Measurements from ENCODE around the gene COL23A1. TPM values are rescaled to one million over a fixed set of nuclear protein-coding genes. Genes with fewer than 3 reads are reported as not detected.

Gene COL23A1
- total and polyA plus RNA-seq, 2 experiments from 2014 or later = 4.8 to 8.2 TPM

DNA sequence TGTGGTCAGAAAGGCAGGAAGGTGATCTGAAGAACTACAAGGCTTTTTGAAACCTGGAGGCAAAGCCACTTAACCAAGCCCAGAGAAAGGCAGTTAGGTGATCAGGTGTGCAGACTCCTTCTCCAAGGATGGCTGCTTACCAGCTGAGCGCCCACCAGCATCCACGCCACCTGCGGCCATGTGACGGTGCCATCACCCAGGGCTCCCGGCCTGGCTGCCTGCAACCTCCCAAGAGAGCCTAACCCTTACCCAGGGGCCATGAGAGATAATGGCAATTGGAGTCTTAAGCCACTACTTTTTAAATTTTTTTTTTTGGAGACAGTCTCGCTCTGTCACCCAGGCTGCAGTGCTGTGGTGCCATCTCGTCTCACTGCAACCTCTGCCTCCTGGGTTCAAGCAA is 324.4 kb downstream of the COL23A1 start:
- H3K4me2 ChIP-seq = no peak overlapping the region
- no peaks in the 10 kb centered on the region; the same call in 1 of the 2 replicates for H3K9me2 ChIP-seq (ENCODE audit: insufficient read depth)
- Mint-ChIP-seq H3K9me3 (0 out of 3 replicates have a peak, but pooled peaks cover 4% of the 10 kb centered on the region), H3K4me3 (no peak overlapping the region), H3K4me1 (no peaks in the 10 kb centered on the region), H3K27me3 (ENCODE audit: insufficient read depth, low read depth, poor library complexity) (peaks cover 10% of the 10 kb centered on the region), H3K36me3 (ENCODE audit: low read depth) (0 out of 3 replicates have a peak, but pooled peaks cover 3% of the 10 kb centered on the region), H3K27ac (no peak overlapping the region)
- H3K4me1 ChIP-seq (ENCODE audit: insufficient read depth) = no peaks in the 10 kb centered on the region
- H3K27me3 ChIP-seq (ENCODE audit: insufficient read depth) = no peaks in the 10 kb centered on the region
- H3F3A ChIP-seq (replicated peaks; ENCODE audit: low read depth) = no peaks in the 10 kb centered on the region
- H3K27ac ChIP-seq (ENCODE audit: low read depth) = no peak overlapping the region
- ATAC-seq (no peak), DNase-seq (ENCODE audit: low spot score) (no peak)
- TF ChIP-seq ZNF331 (CRISPR knock-in tag; IDR thresholded peaks at IDR 0.05; ENCODE audit: low read depth) = no peak
- TF ChIP-seq EZH2phosphoT487 (IDR thresholded peaks at IDR 0.05; ENCODE audit: unreplicated experiment) = no peak
- TF ChIP-seq STAT1 (IDR thresholded peaks at IDR 0.05; ENCODE audit: unreplicated experiment) = no peak
- TF ChIP-seq ETS1 (IDR thresholded peaks at IDR 0.05) = no peak
- no peak for TF ChIP-seq JUNB (IDR thresholded peaks at IDR 0.05; ENCODE audit: unreplicated experiment)
- TF ChIP-seq, protein P1, sequence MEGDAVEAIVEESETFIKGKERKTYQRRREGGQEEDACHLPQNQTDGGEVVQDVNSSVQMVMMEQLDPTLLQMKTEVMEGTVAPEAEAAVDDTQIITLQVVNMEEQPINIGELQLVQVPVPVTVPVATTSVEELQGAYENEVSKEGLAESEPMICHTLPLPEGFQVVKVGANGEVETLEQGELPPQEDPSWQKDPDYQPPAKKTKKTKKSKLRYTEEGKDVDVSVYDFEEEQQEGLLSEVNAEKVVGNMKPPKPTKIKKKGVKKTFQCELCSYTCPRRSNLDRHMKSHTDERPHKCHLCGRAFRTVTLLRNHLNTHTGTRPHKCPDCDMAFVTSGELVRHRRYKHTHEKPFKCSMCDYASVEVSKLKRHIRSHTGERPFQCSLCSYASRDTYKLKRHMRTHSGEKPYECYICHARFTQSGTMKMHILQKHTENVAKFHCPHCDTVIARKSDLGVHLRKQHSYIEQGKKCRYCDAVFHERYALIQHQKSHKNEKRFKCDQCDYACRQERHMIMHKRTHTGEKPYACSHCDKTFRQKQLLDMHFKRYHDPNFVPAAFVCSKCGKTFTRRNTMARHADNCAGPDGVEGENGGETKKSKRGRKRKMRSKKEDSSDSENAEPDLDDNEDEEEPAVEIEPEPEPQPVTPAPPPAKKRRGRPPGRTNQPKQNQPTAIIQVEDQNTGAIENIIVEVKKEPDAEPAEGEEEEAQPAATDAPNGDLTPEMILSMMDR (conservative IDR thresholded peaks at IDR 0.05; ENCODE audit: low read depth in 2 of 2) = no peak
- no peak for TF ChIP-seq ZNF462 (CRISPR knock-in tag; IDR thresholded peaks at IDR 0.05)
- no peak for TF ChIP-seq NANOG (IDR thresholded peaks at IDR 0.05; ENCODE audit: borderline replicate concordance)
- no peak for TF ChIP-seq REST (IDR thresholded peaks at IDR 0.05; ENCODE audit: unreplicated experiment)
- no peak for TF ChIP-seq POLR2AphosphoS5 (IDR thresholded peaks at IDR 0.05; ENCODE audit: low read depth)
- no peak for TF ChIP-seq EZH2 (IDR thresholded peaks at IDR 0.05; ENCODE audit: low read depth, unreplicated experiment)
- no peak for TF ChIP-seq CREB1 (CRISPR knock-in tag; IDR thresholded peaks at IDR 0.05; ENCODE audit: low read depth)
- TF ChIP-seq ZNF114 (CRISPR knock-in tag; IDR thresholded peaks at IDR 0.05) = no peak
- no peaks in the 10 kb centered on the region for H4K20me1 ChIP-seq (replicated peaks; ENCODE audit: insufficient read depth)
- no peak overlapping the region for H3K4me3 ChIP-seq
- no peaks in the 10 kb centered on the region for H3K36me3 ChIP-seq (ENCODE audit: insufficient read depth)
- H3K79me2 ChIP-seq (replicated peaks; ENCODE audit: insufficient read depth) = no peaks in the 10 kb centered on the region
- no peak overlapping the region for H2AFZ ChIP-seq

Data from GM23338 (cell line).